MM.1S (cell line): ENCODE results near the gene ROR2.

Experiments used
- DNase-seq: peaks from one replicate; pipeline ENCODE4 v3.0.0-alpha.2; 2015
- H2AFZ ChIP-seq: fragments of 300-600 bp; sonication (generic); 2 replicates; pipeline ENCODE4 v1.6.0; 2016; ENCODE audit warnings: antibody characterized with exemption, low read length
- H3F3A ChIP-seq: fragments of 300-600 bp; sonication (generic); 2 replicates; pipeline ENCODE4 v1.6.1; 2016; ENCODE audit warnings: mild to moderate bottlenecking, antibody characterized with exemption, low read length, moderate library complexity, mixed read lengths; ENCODE audit not compliant: insufficient read depth
- H3K27ac ChIP-seq: fragments of 300-600 bp; sonication (generic); 2 replicates; pipeline ENCODE4 v1.5.1; 2016; ENCODE audit warnings: mild to moderate bottlenecking, low read length
- H3K27me3 ChIP-seq: fragments of 300-600 bp; sonication (generic); replicated peaks from 2 replicates; pipeline ENCODE4 v1.6.0; 2016; ENCODE audit warnings: low read length; ENCODE audit not compliant: insufficient read depth
- H3K36me3 ChIP-seq: fragments of 300-600 bp; sonication (generic); replicated peaks from 2 replicates; pipeline ENCODE4 v1.6.1; 2016; ENCODE audit warnings: mild to moderate bottlenecking, low read length, mixed read lengths; ENCODE audit not compliant: insufficient read depth
- H3K4me1 ChIP-seq: fragments of 300-600 bp; sonication (generic); 2 replicates; pipeline ENCODE4 v1.6.1; 2016; ENCODE audit warnings: low read length, mixed read lengths
- H3K4me2 ChIP-seq: fragments of 300-600 bp; sonication (generic); 2 replicates; pipeline ENCODE4 v1.6.0; 2016; ENCODE audit warnings: low read depth, low read length
- H3K4me3 ChIP-seq: fragments of 300-600 bp; sonication (generic); 2 replicates; pipeline ENCODE4 v1.5.1; 2016; ENCODE audit warnings: low read length, mixed read lengths
- H3K79me2 ChIP-seq: fragments of 300-600 bp; sonication (generic); 2 replicates; pipeline ENCODE4 v1.6.1; 2016; ENCODE audit warnings: mixed run types, low read length, mixed read lengths
- H3K9ac ChIP-seq: fragments of 300-600 bp; sonication (generic); 2 replicates; pipeline ENCODE4 v1.6.1; 2016; ENCODE audit warnings: low read length, mixed read lengths
- H3K9me2 ChIP-seq: fragments of 300-600 bp; sonication (generic); replicated peaks from 2 replicates; pipeline ENCODE4 v1.6.1; 2016; ENCODE audit warnings: mild to moderate bottlenecking, low read length, mixed read lengths; ENCODE audit not compliant: insufficient read depth
- H3K9me3 ChIP-seq: fragments of 300-600 bp; sonication (generic); replicated peaks from 2 replicates; pipeline ENCODE4 v1.6.1; 2016; ENCODE audit warnings: mild to moderate bottlenecking, low read length, mixed read lengths; ENCODE audit not compliant: insufficient read depth
- H4K20me1 ChIP-seq: fragments of 300-600 bp; sonication (generic); 2 replicates; pipeline ENCODE4 v1.6.1; 2016; ENCODE audit warnings: mild to moderate bottlenecking, low read length, moderate library complexity, mixed read lengths; ENCODE audit not compliant: insufficient read depth
- CTCF ChIP-seq: fragments of 300-600 bp; sonication (generic); IDR thresholded peaks from 2 replicates; pipeline ENCODE4 v1.5.1; 2016; ENCODE audit warnings: antibody characterized with exemption, low read length, mixed read lengths
- EZH2 ChIP-seq: fragments of 300-600 bp; sonication (generic); optimal IDR thresholded peaks from 2 replicates; pipeline ENCODE3; 2017; ENCODE audit warnings: low read depth, mild to moderate bottlenecking, antibody characterized with exemption, low read length, mixed read lengths
- EZH2phosphoT487 ChIP-seq: fragments of 300-600 bp; sonication (generic); IDR thresholded peaks from 2 replicates; pipeline ENCODE4 v1.6.1; 2018; ENCODE audit warnings: antibody characterized with exemption, low read length

The ROR2 gene

GRCh38 chr9:91741522-91741921 is 208.5 kb downstream of the ROR2 start:
- H3K9me3 ChIP-seq: no peaks in the 10 kb centered on the region
- H3K9ac ChIP-seq: no peak overlapping the region
- no peak overlapping the region for H3K4me2 ChIP-seq
- no peaks in the 10 kb centered on the region for H3K36me3 ChIP-seq
- H3K79me2 ChIP-seq: no peaks in the 10 kb centered on the region
- no peaks in the 10 kb centered on the region for H4K20me1 ChIP-seq
- H3K27ac ChIP-seq: no peak overlapping the region
- no peaks in the 10 kb centered on the region for H3K4me1 ChIP-seq
- H3F3A ChIP-seq: no peaks in the 10 kb centered on the region
- H3K4me3 ChIP-seq: no peak overlapping the region
- no peak overlapping the region for H2AFZ ChIP-seq
- no peak for DNase-seq
- TF ChIP-seq EZH2: no peak
- TF ChIP-seq EZH2phosphoT487: no peak
- TF ChIP-seq CTCF: no peak
- no peaks in the 10 kb centered on the region for H3K27me3 ChIP-seq
- H3K9me2 ChIP-seq: no peaks in the 10 kb centered on the region

- Histone ChIP-seq H3K36me3 (no peaks in the 10 kb centered on the region), H2AFZ (no peak overlapping the region), H3K9ac (no peak overlapping the region), H3K4me3 (no peak overlapping the region), H3K27ac (no peak overlapping the region), H3K4me2 (no peak overlapping the region), H3K4me1 (no peaks in the 10 kb centered on the region), H3K9me3 (no peaks in the 10 kb centered on the region), H4K20me1 (no peaks in the 10 kb centered on the region), H3F3A (no peaks in the 10 kb centered on the region), H3K79me2 (no peaks in the 10 kb centered on the region), H3K27me3 (no peaks in the 10 kb centered on the region), H3K9me2 (no peaks in the 10 kb centered on the region)
- no peak for TF ChIP-seq EZH2phosphoT487
- no peak for TF ChIP-seq EZH2
- TF ChIP-seq CTCF: no peak
- DNase-seq: no peak
These were observed 209.3 kb downstream of the ROR2 start for GRCh38 chr9:91740701-91741100.

- no peak for DNase-seq
- Histone ChIP-seq H3K79me2 (no peaks in the 10 kb centered on the region), H3K4me1 (no peaks in the 10 kb centered on the region), H3K9me2 (no peaks in the 10 kb centered on the region), H3K4me2 (no peak overlapping the region), H2AFZ (no peak overlapping the region), H3K9me3 (no peaks in the 10 kb centered on the region), H3K27ac (no peak overlapping the region), H3K36me3 (no peaks in the 10 kb centered on the region), H3F3A (no peaks in the 10 kb centered on the region), H3K27me3 (no peaks in the 10 kb centered on the region), H3K4me3 (no peak overlapping the region), H4K20me1 (no peaks in the 10 kb centered on the region), H3K9ac (no peak overlapping the region)
- TF ChIP-seq CTCF (no peak), EZH2phosphoT487 (no peak), EZH2 (no peak)
These were observed 213.0 kb downstream of the ROR2 start for GRCh38 chr9:91736898-91737601.
